A549 (cell line): ENCODE data around the gene GOT1. TPM values are rescaled to one million over a fixed set of nuclear protein-coding genes. Genes with fewer than 3 reads are reported as not detected.
A peak's percentile ranks its signal among the peaks of the same experiment; 100 is the strongest.

Experiments used
- ATAC-seq, 2 experiments: fragments of 200-7000 bp in 1 of 2; fragments of >200 bp in 1 of 2; cut with Nextera tagmentation in 1 of 2; cut with Tn5 transposase in 1 of 2; 3 replicates each; pipeline versions ENCODE4 v1.8.0 to v1.9.1; 2018 to 2020; ENCODE audit warnings: mild to moderate bottlenecking in 1 of 2, moderate library complexity in 1 of 2
- CTCF ChIA-PET: fragments of 300-600 bp; sonication (Branson Sonifier 250); formaldehyde crosslinking; extraction: SDS; loops from one replicate; lab custom pipeline; 2021; ENCODE audit warnings: antibody characterized with exemption, inconsistent platforms; lab: Yijun Ruan, JAX
- POLR2A ChIA-PET: fragments of 350-600 bp; formaldehyde crosslinking; extraction: SDS; loops from one replicate; lab custom pipeline; 2021; ENCODE audit warnings: antibody characterized with exemption, inconsistent platforms; lab: Yijun Ruan, JAX
- DNase-seq, 2 experiments: peaks; one replicate each; pipeline versions ENCODE4 v3.0.0 to v3.0.0-alpha.2; 2011 to 2016; ENCODE audit warnings: low read depth in 1 of 2, low spot score in 1 of 2
- FAIRE-seq: peaks from 2 replicates; lab custom pipeline; 2011; peaks lifted over from hg19 to GRCh38; lab: Jason Lieb, UNC
- H3K27ac ChIP-seq, 2 experiments: fragments of >200 bp; sonication (Bioruptor Twin); formaldehyde crosslinking; 3 replicates each; pipeline ENCODE4 v1.5.1; 2016 to 2017
- H3K4me1 ChIP-seq: fragments of >200 bp; sonication (Bioruptor Twin); formaldehyde crosslinking; 3 replicates; pipeline ENCODE4 v1.6.1; 2016
- H3K4me2 ChIP-seq: fragments of >200 bp; sonication (Bioruptor Twin); formaldehyde crosslinking; 3 replicates; pipeline ENCODE4 v1.6.1; 2016
- H3K4me3 ChIP-seq: fragments of >200 bp; sonication (Bioruptor Twin); formaldehyde crosslinking; 3 replicates; pipeline ENCODE4 v1.5.1; 2016
- H3K9me3 ChIP-seq: fragments of >200 bp; sonication (Bioruptor Twin); formaldehyde crosslinking; 3 replicates; pipeline ENCODE4 v1.6.1; 2016
- BHLHE40 ChIP-seq: IDR thresholded peaks from 2 replicates; pipeline ENCODE4 v1.6.1; 2012; ENCODE audit warnings: low read depth, low read length, inconsistent platforms
- CBX8 ChIP-seq: fragments of 200-600 bp; sonication (generic); IDR thresholded peaks from 2 replicates; pipeline ENCODE4 v1.6.1; 2016
- CEBPB ChIP-seq, 2 experiments: fragments of >200 bp in 1 of 2; sonication (Bioruptor Twin) in 1 of 2; formaldehyde crosslinking in 1 of 2; IDR thresholded peaks; 2 replicates each; pipeline ENCODE4 v1.6.1; 2012 to 2016
- E2F6 ChIP-seq: IDR thresholded peaks from 2 replicates; pipeline ENCODE4 v1.6.1; 2012; ENCODE audit warnings: low read depth, borderline replicate concordance
- EHMT2 ChIP-seq: fragments of 200-600 bp; sonication (generic); IDR thresholded peaks from 2 replicates; pipeline ENCODE4 v1.6.1; 2016; ENCODE audit warnings: antibody characterized with exemption, low read depth, mild to moderate bottlenecking, moderate library complexity
- EP300 ChIP-seq, 2 experiments: fragments of >200 bp; sonication (Bioruptor Twin); formaldehyde crosslinking; IDR thresholded peaks; 2 replicates in 1 of 2; 3 replicates in 1 of 2; pipeline ENCODE4 v1.6.1; 2016 to 2017
- FOSL2 ChIP-seq, 2 experiments: fragments of 450-650 bp in 1 of 2; fragments of >200 bp in 1 of 2; sonication (Bioruptor Twin) in 1 of 2; formaldehyde crosslinking; IDR thresholded peaks; 2 replicates each; pipeline versions ENCODE4 v1.5.0 to v1.6.1; 2016 to 2020; ENCODE audit warnings: mild to moderate bottlenecking in 1 of 2, moderate library complexity in 1 of 2
- FOXS1 ChIP-seq: fragments of 250-450 bp; sonication (Bioruptor Pico); IDR thresholded peaks from 2 replicates; pipeline ENCODE4 v1.5.0; 2020; ENCODE audit warnings: mild to moderate bottlenecking, moderate library complexity
- HDAC2 ChIP-seq: fragments of 200-600 bp; sonication (generic); IDR thresholded peaks from 2 replicates; pipeline ENCODE4 v1.6.1; 2016
- HES2 ChIP-seq: fragments of >200 bp; sonication (Bioruptor Twin); formaldehyde crosslinking; IDR thresholded peaks from 2 replicates; pipeline ENCODE4 v1.6.1; 2016
- HOXA7 ChIP-seq: fragments of 250-450 bp; sonication (Bioruptor Pico); IDR thresholded peaks from 2 replicates; pipeline ENCODE4 v1.5.0; 2020; ENCODE audit warnings: mild to moderate bottlenecking, moderate library complexity
- KDM1A ChIP-seq: fragments of 200-600 bp; sonication (generic); IDR thresholded peaks from 2 replicates; pipeline ENCODE4 v1.6.1; 2016; ENCODE audit warnings: low read depth, mild to moderate bottlenecking
- MAFK ChIP-seq: fragments of 450-650 bp; IDR thresholded peaks from 2 replicates; pipeline ENCODE4 v1.6.1; 2014; ENCODE audit not compliant: partially characterized antibody
- NFE2L2 ChIP-seq: fragments of 150-350 bp; conservative IDR thresholded peaks from 2 replicates; pipeline ENCODE4 v1.6.1; 2014; ENCODE audit warnings: low read length
- PHF8 ChIP-seq: fragments of 200-600 bp; sonication (generic); IDR thresholded peaks from 2 replicates; pipeline ENCODE4 v1.6.1; 2016; ENCODE audit warnings: low read depth, mild to moderate bottlenecking, antibody characterized with exemption, moderate library complexity, borderline replicate concordance
- POLR2A ChIP-seq: IDR thresholded peaks from 2 replicates; pipeline ENCODE4 v1.6.1; 2012; ENCODE audit warnings: mild to moderate bottlenecking, low read length
- RAD21 ChIP-seq, 2 experiments: fragments of >200 bp in 1 of 2; sonication (Bioruptor Twin) in 1 of 2; formaldehyde crosslinking in 1 of 2; IDR thresholded peaks in 1 of 2; conservative IDR thresholded peaks in 1 of 2; 2 replicates in 1 of 2; 3 replicates in 1 of 2; pipeline ENCODE4 v1.6.1; 2012 to 2018; ENCODE audit warnings: inconsistent platforms in 1 of 2
- REST ChIP-seq: fragments of 200-600 bp; sonication (generic); IDR thresholded peaks from 2 replicates; pipeline ENCODE4 v1.6.1; 2016; ENCODE audit warnings: antibody characterized with exemption, mild to moderate bottlenecking, moderate library complexity
- ZFP36 ChIP-seq: fragments of 450-650 bp; IDR thresholded peaks from 2 replicates; pipeline ENCODE4 v1.6.1; 2014; ENCODE audit warnings: borderline replicate concordance; ENCODE audit not compliant: partially characterized antibody
- ZNF302 ChIP-seq: fragments of 250-450 bp; sonication (Bioruptor Pico); IDR thresholded peaks from 2 replicates; pipeline ENCODE4 v1.9.0; 2021; ENCODE audit warnings: inconsistent platforms, mild to moderate bottlenecking, moderate library complexity
- ZSCAN20 ChIP-seq: fragments of 250-450 bp; sonication (Bioruptor Pico); IDR thresholded peaks from 2 replicates; pipeline ENCODE4 v1.8.0; 2022; ENCODE audit warnings: mild to moderate bottlenecking, moderate library complexity
- WGBS: methylation state at CpG from one replicate; pipeline ENCODE4 v1.1.6; 2017; ENCODE audit errors: missing lambda C conversion rate; 5-methylcytosine and 5-hydroxymethylcytosine counted together
- polyA plus RNA-seq, 4 experiments: library from polyadenylated mRNA; depleted of rRNA in 3 of 4; stranded (reverse); fragments of >200 nt; fragmentation: RNase III in 1 of 4; extraction: RNeasy Plus Mini Kit Qiagen cat#74134 plus additional on column Dnase treatment in 1 of 4; gene quantifications; 2 replicates in 3 of 4; 3 replicates in 1 of 4; pipeline ENCODE4 v1.2.3, GENCODE V29; 2011 to 2017
- TF ChIP-seq, protein P1 (sequence below): IDR thresholded peaks from 2 replicates; pipeline ENCODE4 v1.6.1; 2012
- TF ChIP-seq, protein P2 (sequence below): IDR thresholded peaks from 2 replicates; pipeline ENCODE4 v1.6.1; 2012
- TF ChIP-seq, protein P3 (sequence below): fragments of 150-350 bp; IDR thresholded peaks from 2 replicates; pipeline ENCODE4 v1.6.1; 2014; ENCODE audit warnings: low read depth, mild to moderate bottlenecking, low read length
- TF ChIP-seq, protein P4 (sequence below): fragments of 450-650 bp; IDR thresholded peaks from 2 replicates; pipeline ENCODE4 v1.6.1; 2014; ENCODE audit warnings: antibody characterized with exemption

The GOT1 gene
- polyA plus RNA-seq, 2 of the 4 experiments (the other 2 are of a cell fraction): 31.1 to 34.9 TPM

- no peak overlapping the region for H3K4me3 ChIP-seq
- DNase-seq (no peak), ATAC-seq (no peak), FAIRE-seq (no peak)
- POLR2A ChIA-PET: interaction anchor here (1.2 kb wide), 1 partner anchor 187 kb away, joined by 3 read pairs; the partner anchor contains the start of gene SLC25A28
- no peak overlapping the region for H3K4me2 ChIP-seq
- CTCF ChIA-PET: interaction anchor here (2.3 to 12.8 kb wide), 3 partner anchors 113 to 181 kb away, joined by 4 to 260 read pairs (median 68); partner anchors contain the start of gene SLC25A28
- H3K9me3 ChIP-seq: no peaks in the 10 kb centered on the region
- TF ChIP-seq ZFP36: no peak
- TF ChIP-seq EHMT2: no peak
- no peak for TF ChIP-seq EP300 (IDR thresholded peaks at IDR 0.05)
- TF ChIP-seq, protein P1, sequence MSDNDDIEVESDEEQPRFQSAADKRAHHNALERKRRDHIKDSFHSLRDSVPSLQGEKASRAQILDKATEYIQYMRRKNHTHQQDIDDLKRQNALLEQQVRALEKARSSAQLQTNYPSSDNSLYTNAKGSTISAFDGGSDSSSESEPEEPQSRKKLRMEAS: no peak
- TF ChIP-seq HDAC2: no peak
- no peak for TF ChIP-seq FOXS1 (CRISPR knock-in tag)
- no peak overlapping the region for H3K27ac ChIP-seq
- H3K4me1 ChIP-seq: peaks cover 16% of the 10 kb centered on the region; the same call in 2 of the 3 replicates
- WGBS: 79% methylated on average over 6 of the region's 6 CpGs
Measured at GRCh38 chr10:99432881-99433280, 2.5 kb upstream of the GOT1 start.

DNA sequence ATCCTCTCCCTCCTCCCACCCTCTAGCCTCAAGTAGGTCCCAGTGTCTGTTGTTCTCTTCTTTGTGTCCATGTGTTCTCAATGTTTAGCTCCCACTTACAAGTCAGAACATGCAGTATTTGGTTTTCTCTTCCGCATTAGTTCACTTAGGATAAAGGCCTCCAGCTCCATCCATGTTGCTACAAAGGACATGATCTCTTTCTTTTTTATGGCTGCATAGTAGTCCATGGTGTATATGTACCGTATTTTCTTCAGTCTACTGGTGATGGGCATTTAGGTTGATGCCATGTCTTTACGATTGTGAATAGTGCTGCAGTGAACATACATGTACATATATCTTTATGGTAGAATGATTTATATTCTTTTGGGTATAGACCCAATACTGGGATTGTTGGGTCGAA lies 1.6 kb upstream of the GOT1 start:
- no peak for FAIRE-seq
- POLR2A ChIA-PET: no interaction called here
- H3K9me3 ChIP-seq: no peaks in the 10 kb centered on the region
- H3K27ac ChIP-seq: peak overlapping the region; percentile 76 to 95; a peak in 2 of 6 replicates
- no peak for DNase-seq
- WGBS: 90% methylated on average over 4 of the region's 4 CpGs
- TF ChIP-seq KDM1A: no peak
- no peak for TF ChIP-seq E2F6
- no peak for TF ChIP-seq CBX8
- TF ChIP-seq ZSCAN20 (CRISPR knock-in tag): no peak
- no peak for TF ChIP-seq HES2
- no peak for TF ChIP-seq FOSL2 (IDR thresholded peaks at IDR 0.05)
- TF ChIP-seq FOSL2 (CRISPR knock-in tag; IDR thresholded peaks at IDR 0.05): no peak
- TF ChIP-seq CEBPB (IDR thresholded peaks at IDR 0.05): no peak
- TF ChIP-seq REST: no peak
- TF ChIP-seq MAFK: no peak
- TF ChIP-seq, protein P2, sequence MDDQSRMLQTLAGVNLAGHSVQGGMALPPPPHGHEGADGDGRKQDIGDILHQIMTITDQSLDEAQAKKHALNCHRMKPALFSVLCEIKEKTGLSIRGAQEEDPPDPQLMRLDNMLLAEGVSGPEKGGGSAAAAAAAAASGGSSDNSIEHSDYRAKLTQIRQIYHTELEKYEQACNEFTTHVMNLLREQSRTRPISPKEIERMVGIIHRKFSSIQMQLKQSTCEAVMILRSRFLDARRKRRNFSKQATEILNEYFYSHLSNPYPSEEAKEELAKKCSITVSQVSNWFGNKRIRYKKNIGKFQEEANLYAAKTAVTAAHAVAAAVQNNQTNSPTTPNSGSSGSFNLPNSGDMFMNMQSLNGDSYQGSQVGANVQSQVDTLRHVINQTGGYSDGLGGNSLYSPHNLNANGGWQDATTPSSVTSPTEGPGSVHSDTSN: no peak
- TF ChIP-seq, protein P1: no peak
- no peak for TF ChIP-seq PHF8
- TF ChIP-seq POLR2A: no peak
- TF ChIP-seq, protein P3, sequence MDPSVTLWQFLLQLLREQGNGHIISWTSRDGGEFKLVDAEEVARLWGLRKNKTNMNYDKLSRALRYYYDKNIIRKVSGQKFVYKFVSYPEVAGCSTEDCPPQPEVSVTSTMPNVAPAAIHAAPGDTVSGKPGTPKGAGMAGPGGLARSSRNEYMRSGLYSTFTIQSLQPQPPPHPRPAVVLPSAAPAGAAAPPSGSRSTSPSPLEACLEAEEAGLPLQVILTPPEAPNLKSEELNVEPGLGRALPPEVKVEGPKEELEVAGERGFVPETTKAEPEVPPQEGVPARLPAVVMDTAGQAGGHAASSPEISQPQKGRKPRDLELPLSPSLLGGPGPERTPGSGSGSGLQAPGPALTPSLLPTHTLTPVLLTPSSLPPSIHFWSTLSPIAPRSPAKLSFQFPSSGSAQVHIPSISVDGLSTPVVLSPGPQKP: no peak
- no peak for TF ChIP-seq BHLHE40
- TF ChIP-seq NFE2L2: no peak
- TF ChIP-seq, protein P4, sequence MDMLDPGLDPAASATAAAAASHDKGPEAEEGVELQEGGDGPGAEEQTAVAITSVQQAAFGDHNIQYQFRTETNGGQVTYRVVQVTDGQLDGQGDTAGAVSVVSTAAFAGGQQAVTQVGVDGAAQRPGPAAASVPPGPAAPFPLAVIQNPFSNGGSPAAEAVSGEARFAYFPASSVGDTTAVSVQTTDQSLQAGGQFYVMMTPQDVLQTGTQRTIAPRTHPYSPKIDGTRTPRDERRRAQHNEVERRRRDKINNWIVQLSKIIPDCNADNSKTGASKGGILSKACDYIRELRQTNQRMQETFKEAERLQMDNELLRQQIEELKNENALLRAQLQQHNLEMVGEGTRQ: no peak
- TF ChIP-seq ZNF302 (CRISPR knock-in tag): no peak
- TF ChIP-seq HOXA7: no peak
- no peak for TF ChIP-seq RAD21 (conservative IDR thresholded peaks at IDR 0.05 in 1 of 2, IDR thresholded peaks at IDR 0.05 in 1 of 2)
- TF ChIP-seq, all 56 proteins: peak for 0
- CTCF ChIA-PET: interaction anchor here (0.7 to 12.8 kb wide), 2 partner anchors 24 to 182 kb away, joined by 3 to 260 read pairs; partner anchors contain the start of gene SLC25A28
- no peak for ATAC-seq
- Histone ChIP-seq H3K4me2 (peak overlapping the region; percentile 89), H3K4me3 (peak overlapping the region; percentile 88; the same call in 2 of the 3 replicates), H3K4me1 (peaks cover 16% of the 10 kb centered on the region; the same call in 2 of the 3 replicates)
